IPS DF 19.7 (cell line): Measurements from ENCODE around the gene PATZ1.
"Not testable (repeated sequence)": the region's sequence is repeated elsewhere in the genome, so short reads cannot be mapped to it uniquely, and the experiment has no call there.

Source experiments
- DNase-seq: peaks from one replicate; pipeline ENCODE4 v3.0.0-alpha.2; 2013; ENCODE audit warnings: low read depth, low spot score

Gene PATZ1, protein sequence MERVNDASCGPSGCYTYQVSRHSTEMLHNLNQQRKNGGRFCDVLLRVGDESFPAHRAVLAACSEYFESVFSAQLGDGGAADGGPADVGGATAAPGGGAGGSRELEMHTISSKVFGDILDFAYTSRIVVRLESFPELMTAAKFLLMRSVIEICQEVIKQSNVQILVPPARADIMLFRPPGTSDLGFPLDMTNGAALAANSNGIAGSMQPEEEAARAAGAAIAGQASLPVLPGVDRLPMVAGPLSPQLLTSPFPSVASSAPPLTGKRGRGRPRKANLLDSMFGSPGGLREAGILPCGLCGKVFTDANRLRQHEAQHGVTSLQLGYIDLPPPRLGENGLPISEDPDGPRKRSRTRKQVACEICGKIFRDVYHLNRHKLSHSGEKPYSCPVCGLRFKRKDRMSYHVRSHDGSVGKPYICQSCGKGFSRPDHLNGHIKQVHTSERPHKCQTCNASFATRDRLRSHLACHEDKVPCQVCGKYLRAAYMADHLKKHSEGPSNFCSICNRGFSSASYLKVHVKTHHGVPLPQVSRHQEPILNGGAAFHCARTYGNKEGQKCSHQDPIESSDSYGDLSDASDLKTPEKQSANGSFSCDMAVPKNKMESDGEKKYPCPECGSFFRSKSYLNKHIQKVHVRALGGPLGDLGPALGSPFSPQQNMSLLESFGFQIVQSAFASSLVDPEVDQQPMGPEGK

DNA sequence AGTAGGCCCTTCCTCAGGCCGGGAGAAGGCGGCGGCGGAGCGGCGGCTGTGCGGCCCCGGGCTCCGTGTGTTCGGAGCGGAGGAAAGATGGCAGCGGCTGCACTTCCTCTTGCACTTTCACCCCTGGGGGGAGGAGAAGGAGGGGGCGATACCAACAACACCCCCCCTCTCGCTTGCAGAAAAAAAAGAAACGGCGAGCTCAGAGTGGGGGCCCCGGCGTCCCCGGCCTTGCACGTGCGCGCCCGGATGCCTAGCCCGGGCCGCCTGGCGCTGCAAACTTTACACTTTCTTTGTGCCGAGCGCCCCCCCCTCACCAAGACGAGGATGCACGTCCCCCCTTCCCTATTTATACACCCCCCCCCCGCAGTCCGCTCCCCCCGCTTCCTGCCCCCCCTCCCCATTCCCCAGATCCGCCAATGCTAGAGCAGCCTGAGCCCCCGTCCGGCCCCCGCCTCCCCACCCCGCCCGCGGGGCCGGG is at the start of gene PATZ1:
Gene PATZ1 (minus strand): TSS at position 92 of the 478 bp plus-strand sequence. CDS start 744 bp downstream, outside the sequence.
- DNase-seq, result no peak

DNA sequence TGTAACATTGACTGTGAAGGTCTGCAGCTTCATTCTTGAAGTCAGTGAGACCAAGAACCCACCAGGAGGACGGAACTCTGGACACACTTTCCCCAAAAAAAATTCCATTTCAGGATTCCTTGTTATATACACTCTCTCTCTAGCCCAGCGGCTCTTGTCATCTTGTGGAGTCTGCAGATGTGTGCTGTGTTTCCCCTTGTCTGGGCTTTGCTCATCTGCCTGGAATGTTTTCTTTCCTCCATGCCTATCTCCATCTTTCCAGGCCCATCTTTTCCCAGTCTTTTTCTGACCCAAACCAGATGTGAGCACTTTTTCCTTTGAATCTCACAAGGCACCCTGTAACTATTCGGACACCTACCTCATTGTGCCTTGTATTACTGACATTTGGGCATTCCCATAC is 48.2 kb upstream of the PATZ1 start:
- DNase-seq, result no peak

DNA sequence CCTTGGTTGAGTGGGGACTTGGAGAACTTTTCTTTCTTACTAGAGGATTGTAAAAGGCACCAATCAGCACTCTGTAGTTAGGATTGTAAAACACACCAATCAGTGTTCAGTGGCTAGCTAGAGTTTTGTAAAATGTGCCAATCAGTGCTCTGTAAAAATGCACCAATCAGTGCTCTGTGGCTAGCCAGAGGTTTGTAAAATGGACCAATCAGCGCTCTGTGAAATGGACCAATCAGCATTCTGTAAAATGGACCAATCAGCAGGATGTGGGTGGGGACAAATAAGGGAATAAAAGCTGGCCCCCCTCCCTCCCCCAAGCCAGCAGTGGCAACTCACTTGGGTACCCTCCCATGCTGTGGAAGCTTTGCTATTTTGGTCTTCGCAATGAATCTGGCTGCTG is 47.7 kb upstream of the PATZ1 start:
- no peak for DNase-seq

DNA sequence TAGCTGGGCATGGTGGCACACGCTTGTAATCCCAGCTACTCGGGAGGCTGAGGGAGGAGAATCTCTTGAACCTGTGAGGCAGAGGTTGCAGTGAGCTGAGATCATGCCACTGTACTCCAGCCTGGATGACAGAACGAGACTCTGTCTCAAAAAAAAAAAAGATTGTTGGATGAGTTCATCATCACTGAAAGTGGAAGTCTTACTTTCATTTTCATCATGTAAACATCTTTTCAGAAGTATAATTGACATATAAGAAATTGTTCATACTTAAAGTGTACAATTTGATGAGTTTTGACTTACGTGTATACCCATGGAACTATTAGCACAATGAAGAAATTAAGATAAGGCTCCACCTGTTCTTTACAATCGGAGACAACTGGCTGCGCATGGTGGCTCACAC is 32.5 kb upstream of the PATZ1 start:
- DNase-seq, result not testable (repeated sequence)

DNA sequence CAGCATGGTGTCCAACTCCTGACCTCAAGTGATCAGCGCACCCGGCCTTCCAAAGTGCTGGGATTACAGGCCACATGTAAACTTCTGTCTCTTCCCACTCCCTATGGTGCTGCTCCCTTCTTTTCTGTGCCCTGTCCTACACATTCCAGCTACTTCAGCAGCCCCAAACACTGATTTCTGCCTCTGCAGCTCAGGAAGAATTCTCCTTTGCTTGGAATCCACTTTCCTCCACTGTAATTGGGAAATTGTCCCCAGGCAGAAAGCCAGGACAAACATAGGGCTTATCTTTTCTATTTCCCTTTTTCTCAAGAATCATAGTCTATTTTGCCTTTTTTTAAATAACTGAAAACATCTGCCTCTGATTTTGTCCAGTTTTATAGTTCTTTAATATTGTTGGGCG is 32.0 kb upstream of the PATZ1 start:
- no peak for DNase-seq

DNA sequence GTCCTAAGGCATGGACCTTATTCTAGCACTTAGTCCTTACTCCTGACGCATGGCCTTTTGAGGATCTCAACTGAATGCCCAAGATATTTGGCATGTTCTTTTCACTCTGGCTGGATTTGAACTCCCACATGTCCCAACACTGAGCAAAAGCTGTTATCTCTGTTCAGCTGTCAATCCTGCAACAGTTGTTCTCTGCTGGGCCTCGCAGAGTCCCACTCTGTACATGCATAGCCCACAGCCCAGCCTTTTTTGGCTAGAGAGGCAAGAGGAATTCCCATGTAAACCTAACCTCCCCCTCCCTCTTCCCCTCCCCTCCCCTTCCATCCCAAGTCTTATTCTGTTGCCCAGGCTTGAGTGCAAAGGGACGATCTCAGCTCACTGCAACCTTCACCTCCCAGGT is 31.5 kb upstream of the PATZ1 start:
- no peak for DNase-seq

DNA sequence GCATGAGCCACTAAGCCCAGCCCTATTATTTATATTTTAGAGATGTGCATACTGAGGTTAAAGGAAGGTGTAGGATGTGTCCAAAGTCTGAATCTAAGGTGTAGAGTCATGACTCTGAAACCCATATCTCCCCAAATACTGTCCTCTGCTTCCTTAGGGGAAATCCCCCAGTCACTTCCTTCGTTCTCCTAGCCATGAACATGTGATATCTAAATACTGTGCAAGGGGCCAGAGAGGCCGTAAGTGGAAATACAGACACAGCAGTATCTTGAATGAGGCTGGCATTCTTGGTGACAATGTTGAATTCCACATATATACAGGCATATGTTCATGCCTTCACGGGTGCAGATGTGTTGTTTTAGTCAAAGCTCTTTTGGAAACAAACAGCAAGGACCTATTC is 21.3 kb upstream of the PATZ1 start:
- DNase-seq, result no peak

DNA sequence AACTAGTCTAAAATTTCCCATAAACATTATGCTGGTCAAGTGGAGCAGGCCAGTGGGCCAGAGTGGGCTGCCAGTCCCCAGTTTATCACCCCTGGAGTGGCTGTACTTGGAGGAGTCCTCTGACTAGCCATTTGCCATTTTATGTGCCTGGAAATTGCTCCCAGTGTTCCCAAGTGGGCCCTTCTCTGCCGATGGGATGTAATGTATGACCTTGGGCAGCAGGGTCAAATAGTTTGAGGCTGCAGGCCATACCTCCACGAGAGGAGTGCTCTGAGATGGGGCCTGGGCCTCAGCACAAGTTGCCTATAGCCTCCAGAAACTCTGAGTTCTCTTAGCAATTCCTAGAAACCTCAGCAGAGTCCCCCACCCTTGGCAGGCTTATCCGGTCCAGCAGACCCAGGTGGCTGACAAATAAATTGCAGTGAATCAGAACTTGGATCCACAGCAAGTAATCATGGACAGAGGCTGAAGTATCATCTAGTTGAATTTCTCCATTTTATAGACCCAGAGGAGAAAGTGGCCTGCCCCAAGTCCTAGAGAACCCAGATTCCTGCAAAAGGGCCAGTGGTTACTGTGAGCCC is 17.8 kb upstream of the PATZ1 start:
- DNase-seq, result no peak

DNA sequence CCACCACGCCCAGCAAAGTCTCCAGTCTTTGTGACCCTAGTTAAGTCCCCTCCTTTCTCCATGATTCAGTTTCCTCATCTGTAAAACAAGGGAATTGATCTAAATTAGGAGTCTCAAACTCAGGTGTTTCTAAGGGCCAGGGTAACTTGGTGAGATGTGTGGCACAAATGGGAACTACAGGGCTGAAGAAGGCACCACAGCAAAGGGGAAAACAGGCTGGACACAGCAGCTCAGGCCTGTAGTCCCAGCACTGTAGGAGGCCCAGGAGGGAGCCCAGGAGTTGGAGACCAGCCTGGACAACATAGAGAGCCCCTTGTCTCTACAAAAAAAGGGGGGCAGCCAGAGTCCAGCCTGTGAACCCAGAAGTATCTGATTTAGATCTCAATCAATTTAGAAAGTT is 15.6 kb upstream of the PATZ1 start:
- no peak for DNase-seq

DNA sequence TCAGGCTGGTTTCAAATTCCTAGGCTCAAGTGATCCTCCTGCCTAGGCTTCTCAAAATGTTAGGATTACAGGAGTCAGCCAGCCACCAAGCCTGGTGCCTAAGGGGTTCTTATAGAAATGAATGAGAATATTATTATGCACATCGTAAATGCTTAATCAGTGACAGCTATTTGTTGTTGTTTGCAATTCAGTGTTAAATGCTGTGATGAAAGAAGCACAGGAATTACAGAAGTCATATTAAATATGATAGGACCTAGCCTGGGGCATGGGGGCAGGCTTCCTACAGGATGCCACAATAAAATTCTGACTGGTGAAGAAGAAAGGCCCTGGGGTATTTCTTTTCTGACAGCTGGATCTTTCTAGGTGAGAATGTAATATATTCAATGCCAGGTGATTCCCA is 13.9 kb upstream of the PATZ1 start:
- no peak for DNase-seq

DNA sequence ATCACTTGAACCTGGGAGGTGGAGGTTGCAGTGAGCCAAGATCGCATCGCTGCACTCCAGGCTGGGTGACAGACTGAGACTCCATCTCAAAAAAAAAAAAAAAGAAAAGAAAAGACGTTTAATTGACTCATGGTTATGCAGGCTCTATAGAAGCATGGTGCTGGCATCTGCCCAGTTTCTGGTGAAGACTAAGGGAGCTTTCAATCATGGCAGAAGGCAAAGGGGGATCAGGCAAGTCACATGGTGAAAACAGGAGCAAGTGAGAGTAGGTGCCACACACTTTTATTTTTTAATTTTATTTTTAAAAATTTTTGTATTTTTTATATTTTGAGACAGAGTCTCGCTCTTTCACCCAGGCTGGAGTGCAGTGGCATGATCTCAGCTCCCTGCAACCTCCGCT is 8.4 kb upstream of the PATZ1 start:
- DNase-seq, result no peak

DNA sequence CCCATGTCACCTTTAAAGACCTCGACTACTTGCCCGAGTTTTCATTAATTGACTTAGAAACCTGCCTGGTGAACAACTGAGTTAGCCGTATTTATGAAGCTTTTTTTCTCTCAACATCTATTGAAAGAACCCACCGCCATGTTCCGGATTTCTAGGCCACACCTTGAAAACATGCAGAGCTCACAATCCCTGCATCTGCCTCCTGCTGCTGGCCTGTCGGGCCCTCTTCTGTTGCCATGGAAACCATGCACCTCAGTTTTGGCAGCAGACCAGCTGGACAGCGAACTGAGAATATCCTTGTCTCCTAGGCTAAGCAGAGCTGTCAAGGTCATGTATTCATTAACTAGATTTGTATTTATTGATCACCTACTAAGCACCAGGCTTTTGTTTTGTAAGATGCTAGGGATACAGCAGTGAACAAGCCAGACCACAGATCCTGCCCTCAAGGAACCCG is 4.3 kb upstream of the PATZ1 start:
- no peak for DNase-seq

DNA sequence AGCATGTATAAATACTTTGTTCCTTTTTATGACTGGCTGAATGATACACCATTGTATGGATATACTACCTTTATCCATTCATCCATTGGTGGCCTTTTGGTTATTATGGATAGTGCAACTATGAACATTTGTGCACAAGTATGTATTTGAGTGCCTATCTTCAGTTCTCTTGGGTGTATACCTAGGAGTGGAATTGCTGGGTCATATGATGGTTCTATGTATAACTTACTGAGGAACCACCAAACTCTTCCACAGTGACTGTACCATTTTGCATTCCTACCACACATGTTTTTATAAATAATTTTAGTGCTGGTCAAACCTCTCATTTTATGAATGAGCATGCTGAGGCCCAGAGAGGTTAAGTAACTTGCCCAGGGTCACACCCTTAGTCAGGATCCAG is 3.8 kb upstream of the PATZ1 start:
- no peak for DNase-seq

DNA sequence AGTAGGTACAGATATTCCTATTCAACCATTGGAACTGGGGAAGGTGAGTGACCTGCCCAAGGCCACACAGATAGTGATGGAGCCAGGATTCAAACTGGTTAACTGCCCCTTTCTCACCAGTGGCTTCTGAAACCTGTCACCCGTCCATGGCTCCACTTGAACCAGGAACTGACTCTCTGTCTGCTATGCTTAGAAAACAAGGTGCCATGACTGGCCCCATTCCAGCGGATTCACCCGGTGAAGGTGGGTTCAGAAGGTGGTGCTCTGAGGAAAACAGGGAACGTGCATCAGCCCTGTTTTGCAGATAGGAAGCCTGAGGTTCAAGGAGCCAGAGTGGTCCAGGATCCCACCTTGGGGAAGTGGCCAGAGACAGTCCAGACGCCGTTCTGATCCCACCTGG is 2.6 kb upstream of the PATZ1 start:
- DNase-seq, result no peak

DNA sequence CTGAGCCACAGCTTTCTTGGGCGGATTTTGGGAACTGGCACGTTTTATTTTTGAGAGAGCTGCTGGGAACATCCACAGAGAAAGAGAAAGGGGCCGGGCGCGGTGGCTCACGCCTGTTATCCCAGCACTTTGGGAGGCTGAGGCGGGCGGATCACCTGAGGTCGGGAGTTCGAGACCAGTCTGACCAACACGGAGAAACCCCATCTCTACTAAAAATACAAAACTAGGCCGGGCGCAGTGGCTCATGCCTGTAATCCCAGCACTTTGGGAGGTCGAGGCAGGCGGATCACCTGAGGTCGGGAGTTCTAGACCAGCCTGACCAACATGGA is 1.8 kb upstream of the PATZ1 start:
- not testable (repeated sequence) for DNase-seq

DNA sequence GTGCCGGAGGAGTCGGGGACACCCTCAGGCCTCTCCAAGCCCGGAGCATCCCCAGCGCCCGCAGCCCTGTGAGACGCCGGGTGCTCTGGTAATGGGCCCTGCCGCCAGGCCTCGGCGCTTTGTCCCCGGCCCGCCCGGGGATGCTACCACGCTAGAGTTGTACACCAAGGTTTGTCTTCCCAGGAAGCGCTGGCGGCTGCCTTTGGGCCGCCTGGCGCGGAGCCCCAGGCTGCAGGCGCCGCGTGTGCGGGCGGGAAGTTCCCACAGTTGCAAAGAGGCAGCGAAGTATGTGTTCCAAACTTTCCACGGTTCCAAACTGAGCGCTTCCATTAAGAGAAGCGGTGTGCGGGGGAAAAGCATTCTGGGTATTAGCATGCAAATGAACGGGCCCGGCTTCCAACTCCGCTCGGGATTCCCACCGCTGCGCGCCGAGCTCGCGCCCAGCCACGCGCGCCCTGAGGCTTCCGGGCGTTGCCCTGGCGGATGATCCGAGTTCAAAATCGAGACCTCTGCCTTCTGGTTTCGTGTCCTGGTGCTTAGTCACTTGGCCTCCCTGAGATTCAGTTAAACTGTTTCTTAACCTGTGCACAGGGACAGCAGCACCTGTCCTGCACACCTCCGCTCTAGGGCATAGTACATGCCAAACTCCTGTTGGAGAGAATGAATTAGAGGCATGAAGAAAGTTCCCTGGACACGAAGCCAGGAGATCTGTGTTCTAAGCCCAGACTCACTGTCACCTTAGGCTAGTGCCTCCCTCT is 1.3 kb upstream of the PATZ1 start:
- no peak for DNase-seq

DNA sequence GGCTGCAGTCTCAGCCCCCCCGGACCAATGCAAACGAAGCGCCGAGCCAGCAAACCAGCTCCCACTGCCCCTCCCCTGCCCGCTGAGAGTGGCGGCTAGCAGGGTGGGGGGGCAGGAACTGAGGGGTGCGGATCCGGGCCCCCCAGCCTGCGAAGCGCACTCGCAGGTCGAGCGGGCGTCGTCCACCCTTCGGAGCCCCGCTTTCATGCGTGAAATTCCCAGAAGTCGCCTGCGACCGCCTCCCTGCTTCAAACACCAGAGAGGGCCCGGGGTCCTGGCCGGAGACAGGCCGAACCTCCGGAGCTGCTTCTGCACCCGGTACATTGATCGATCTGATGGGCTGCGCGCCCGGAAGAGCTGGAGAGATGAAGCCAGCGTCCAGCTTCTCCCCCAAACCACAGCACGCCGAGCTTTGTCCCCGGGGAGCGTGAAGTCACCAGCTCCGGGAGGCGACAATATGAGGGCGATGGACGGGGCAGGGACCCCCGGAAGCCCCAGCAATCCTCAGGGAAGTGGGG is 646 bp upstream of the PATZ1 start:
- DNase-seq, result no peak

DNA sequence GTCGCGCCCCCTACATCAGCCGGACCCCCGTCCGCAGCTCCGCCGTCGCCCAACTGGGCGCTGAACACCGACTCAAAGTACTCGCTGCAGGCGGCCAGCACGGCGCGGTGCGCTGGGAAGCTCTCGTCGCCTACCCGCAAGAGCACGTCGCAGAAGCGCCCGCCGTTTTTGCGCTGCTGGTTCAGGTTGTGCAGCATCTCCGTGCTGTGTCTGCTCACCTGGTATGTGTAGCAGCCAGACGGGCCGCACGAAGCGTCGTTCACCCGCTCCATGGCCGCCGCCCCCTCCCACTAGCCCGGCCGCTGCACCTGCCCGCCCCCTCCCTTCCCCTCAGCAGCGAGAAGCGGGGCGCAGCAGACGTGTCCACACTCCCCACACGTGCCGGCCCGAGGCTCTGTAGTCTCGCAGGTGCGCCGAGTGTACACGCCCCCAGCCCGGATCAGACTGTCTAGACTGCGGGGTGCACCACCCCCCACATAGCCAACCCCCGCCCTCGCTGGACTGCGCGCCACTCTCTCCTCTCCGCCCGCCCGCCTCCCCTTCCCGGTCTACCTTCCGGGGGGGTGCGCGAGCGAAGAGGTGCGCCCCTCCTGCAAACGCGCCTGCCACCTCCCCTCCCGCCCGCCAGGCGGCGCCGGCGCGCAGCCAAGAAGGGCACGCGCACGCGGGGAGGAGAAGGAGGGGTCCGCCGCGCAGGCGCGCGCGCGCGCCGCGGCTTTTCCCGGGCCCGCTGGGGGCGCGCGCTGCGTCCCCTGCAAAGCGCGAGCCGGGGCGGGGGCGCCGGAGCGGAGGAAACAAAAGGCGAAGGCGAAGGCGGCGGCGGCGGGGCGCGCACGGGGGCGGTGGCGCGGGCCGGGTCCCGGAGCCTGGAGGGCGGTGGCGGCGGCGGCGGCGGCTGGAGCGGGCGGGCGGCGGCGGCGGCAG is 553 bp downstream of the PATZ1 start:
- no peak for DNase-seq

DNA sequence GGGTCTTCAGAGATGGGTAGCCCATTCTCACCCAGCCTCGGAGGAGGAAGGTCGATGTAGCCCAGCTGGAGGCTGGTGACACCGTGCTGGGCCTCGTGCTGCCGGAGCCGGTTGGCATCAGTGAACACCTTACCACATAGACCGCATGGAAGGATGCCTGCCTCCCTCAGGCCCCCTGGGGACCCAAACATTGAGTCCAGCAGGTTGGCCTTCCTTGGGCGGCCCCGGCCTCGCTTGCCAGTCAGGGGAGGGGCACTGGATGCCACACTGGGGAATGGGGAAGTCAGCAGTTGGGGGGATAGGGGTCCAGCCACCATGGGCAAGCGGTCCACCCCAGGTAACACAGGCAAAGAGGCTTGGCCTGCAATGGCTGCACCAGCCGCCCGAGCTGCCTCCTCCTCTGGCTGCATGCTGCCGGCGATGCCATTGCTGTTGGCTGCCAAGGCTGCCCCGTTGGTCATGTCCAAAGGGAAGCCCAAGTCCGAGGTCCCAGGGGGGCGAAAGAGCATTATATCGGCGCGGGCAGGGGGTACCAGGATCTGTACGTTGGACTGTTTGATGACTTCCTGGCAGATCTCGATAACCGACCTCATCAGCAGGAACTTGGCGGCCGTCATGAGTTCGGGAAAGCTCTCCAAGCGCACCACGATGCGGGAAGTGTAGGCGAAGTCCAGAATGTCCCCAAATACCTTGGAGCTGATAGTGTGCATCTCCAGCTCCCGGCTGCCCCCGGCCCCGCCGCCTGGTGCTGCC is 1.4 kb downstream of the PATZ1 start:
- DNase-seq, result no peak

DNA sequence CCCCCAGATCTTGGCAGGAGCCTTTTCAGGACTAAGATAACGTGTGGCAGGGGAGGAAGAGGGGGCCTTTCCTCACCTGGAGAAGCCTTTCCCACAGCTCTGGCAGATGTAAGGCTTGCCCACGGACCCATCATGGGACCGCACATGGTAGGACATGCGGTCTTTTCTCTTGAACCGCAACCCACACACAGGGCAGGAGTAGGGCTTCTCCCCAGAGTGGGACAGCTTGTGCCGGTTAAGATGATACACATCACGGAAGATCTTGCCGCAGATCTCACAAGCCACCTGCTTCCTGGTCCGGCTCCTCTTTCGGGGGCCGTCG is 1.9 kb downstream of the PATZ1 start:
- no peak for DNase-seq
